HCT116 (cell line): Measurements from ENCODE around the gene HIPK2. TPM values are rescaled to one million over a fixed set of nuclear protein-coding genes. Genes with fewer than 3 reads are reported as not detected.

Source experiments
- ATAC-seq: fragments of 200-7000 bp; cut with Tn5 transposase; 2 replicates; pipeline ENCODE4 v1.9.1; 2020; ENCODE audit warnings: mild to moderate bottlenecking, moderate library complexity
- BruUV-seq: library from RNA; stranded (reverse); fragments of 400-500 nt; replicated peaks from 2 replicates; lab custom pipeline; 2021; lab: Mats Ljungman, UMichigan
- CTCF ChIA-PET: fragments of 300-600 bp; sonication (Branson Sonifier 250); formaldehyde crosslinking; loops from one replicate; lab custom pipeline; 2021; ENCODE audit warnings: antibody characterized with exemption; lab: Charles Lee
- POLR2A ChIA-PET: fragments of 300-600, 350-600 bp; sonication (Branson Sonifier 250); formaldehyde crosslinking; loops from one replicate; lab custom pipeline; 2021; ENCODE audit warnings: antibody characterized with exemption; lab: Charles Lee
- RAD21 ChIA-PET, 2 experiments: fragments of 300-600 bp; sonication (Branson Sonifier 250); formaldehyde crosslinking; loops; one replicate each; lab custom pipeline; 2023; ENCODE audit warnings: low total read pairs in 2 of 2; ENCODE audit not compliant: uncharacterized antibody in 2 of 2, unreplicated experiment in 2 of 2, low non-redundant PET in 1 of 2; lab: Charles Lee
- DNase-seq: peaks from one replicate; pipeline ENCODE4 v3.0.0-alpha.2; 2010; ENCODE audit warnings: low read depth, low spot score
- H2AFZ ChIP-seq: fragments of 200-600 bp; shearing (Covaris generic), sonication (generic); 2 replicates; pipeline ENCODE4 v1.6.1; 2017; ENCODE audit warnings: low read depth, mixed run types, mixed read lengths, antibody characterized with exemption, low read length; ENCODE audit not compliant: poor library complexity, severe bottlenecking
- H3K27ac ChIP-seq: 2 replicates; pipeline ENCODE4 v1.5.1; 2012; ENCODE audit warnings: low read depth, low read length
- H3K27me3 ChIP-seq: fragments of 200-600 bp; sonication (generic); 2 replicates; pipeline ENCODE4 v1.6.1; 2016; ENCODE audit warnings: mixed run types, low read length, mixed read lengths; ENCODE audit not compliant: insufficient read depth
- H3K36me3 ChIP-seq, 2 experiments: fragments of 200-500 bp in 1 of 2; fragments of 200-600 bp in 1 of 2; sonication (Bioruptor generic) in 1 of 2; sonication (generic) in 1 of 2; 2 replicates each; pipeline versions ENCODE4 v1.5.1 to v1.6.1; 2014 to 2016; ENCODE audit warnings: low read length in 2 of 2, inconsistent platforms in 1 of 2, mixed read lengths in 1 of 2, mixed run types in 1 of 2; ENCODE audit not compliant: insufficient read depth in 2 of 2, control insufficient read depth in 1 of 2
- H3K4me1 ChIP-seq, 2 experiments: fragments of 200-600 bp in 1 of 2; sonication (generic) in 1 of 2; 2 replicates each; pipeline versions ENCODE4 v1.5.1 to v1.6.1; 2012 to 2017; ENCODE audit warnings: low read length in 2 of 2, inconsistent platforms in 1 of 2, mild to moderate bottlenecking in 1 of 2, mixed read lengths in 1 of 2, mixed run types in 1 of 2, moderate library complexity in 1 of 2; ENCODE audit not compliant: insufficient read depth in 2 of 2, control insufficient read depth in 1 of 2
- H3K4me2 ChIP-seq: fragments of 200-600 bp; sonication (generic); 2 replicates; pipeline ENCODE4 v1.6.1; 2017; ENCODE audit warnings: mixed run types, low read length, mixed read lengths
- H3K4me3 ChIP-seq, 2 experiments: fragments of 200-600 bp in 1 of 2; sonication (generic) in 1 of 2; replicated peaks in 1 of 2; 2 replicates each; pipeline ENCODE4 v1.5.1; 2011 to 2016; ENCODE audit warnings: low read length in 2 of 2, control low read depth in 1 of 2, low read depth in 1 of 2, mild to moderate bottlenecking in 1 of 2, mixed read lengths in 1 of 2, mixed run types in 1 of 2
- H3K79me2 ChIP-seq: fragments of 200-600 bp; sonication (generic); 2 replicates; pipeline ENCODE4 v1.6.1; 2017; ENCODE audit warnings: mild to moderate bottlenecking, mixed run types, low read length, moderate library complexity, mixed read lengths; ENCODE audit not compliant: insufficient read depth
- H3K9ac ChIP-seq: fragments of 200-600 bp; sonication (generic); 2 replicates; pipeline ENCODE4 v1.6.1; 2016; ENCODE audit warnings: low read length, mixed read lengths
- H3K9me2 ChIP-seq: fragments of 200-600 bp; sonication (generic), shearing (Covaris generic); 2 replicates; pipeline ENCODE4 v1.6.1; 2017; ENCODE audit warnings: mixed run types, mild to moderate bottlenecking, moderate library complexity; ENCODE audit not compliant: insufficient read depth
- H3K9me3 ChIP-seq, 2 experiments: fragments of 200-500 bp in 1 of 2; fragments of 200-600 bp in 1 of 2; sonication (Bioruptor generic) in 1 of 2; sonication (generic) in 1 of 2; 2 replicates each; pipeline ENCODE4 v1.6.1; 2014 to 2017; ENCODE audit warnings: low read length in 2 of 2, mixed read lengths in 2 of 2, inconsistent platforms in 1 of 2, low read depth in 1 of 2, mild to moderate bottlenecking in 1 of 2, mixed run types in 1 of 2, moderate library complexity in 1 of 2; ENCODE audit not compliant: control insufficient read depth in 1 of 2, insufficient read depth in 1 of 2
- H4K20me1 ChIP-seq: fragments of 200-600 bp; sonication (generic), shearing (Covaris generic); 2 replicates; pipeline ENCODE4 v1.6.1; 2017; ENCODE audit warnings: mixed run types, mild to moderate bottlenecking, moderate library complexity; ENCODE audit not compliant: insufficient read depth
- CBX3 ChIP-seq: IDR thresholded peaks from 2 replicates; pipeline ENCODE4 v1.6.1; 2012; ENCODE audit warnings: low read depth
- EGR1 ChIP-seq: IDR thresholded peaks from 2 replicates; pipeline ENCODE4 v1.6.1; 2012; ENCODE audit warnings: low read depth
- EZH2phosphoT487 ChIP-seq: fragments of 200-600 bp; IDR thresholded peaks from 2 replicates; pipeline ENCODE4 v1.6.1; 2018; ENCODE audit warnings: antibody characterized with exemption, borderline replicate concordance
- POLR2AphosphoS5 ChIP-seq: IDR thresholded peaks from 2 replicates; pipeline ENCODE4 v1.6.1; 2011; ENCODE audit warnings: mild to moderate bottlenecking, low read depth, low read length, moderate library complexity
- RAD21 ChIP-seq: IDR thresholded peaks from 2 replicates; pipeline ENCODE4 v1.6.1; 2012; ENCODE audit warnings: low read depth, mild to moderate bottlenecking
- SP1 ChIP-seq: IDR thresholded peaks from 2 replicates; pipeline ENCODE4 v1.6.1; 2012; ENCODE audit warnings: low read depth
- SRF ChIP-seq: IDR thresholded peaks from 2 replicates; pipeline ENCODE4 v1.6.1; 2012; ENCODE audit warnings: low read depth
- TCF7L2 ChIP-seq: IDR thresholded peaks from 2 replicates; pipeline ENCODE4 v1.7.0; 2011; ENCODE audit warnings: borderline replicate concordance, inconsistent platforms; ENCODE audit not compliant: insufficient read depth, insufficient read length; ENCODE audit errors: extremely low read depth
- ZFX ChIP-seq: fragments of 450-650 bp; IDR thresholded peaks from 2 replicates; pipeline ENCODE4 v1.6.1; 2017
- intact Hi-C: fragments of 100-400 bp; cut with micrococcal nuclease; formaldehyde crosslinking; loops from 2 replicates; pipeline ENCODE4 v1.10.0; 2022
- total RNA-seq: library from RNA; stranded (reverse); gene quantifications from one replicate; pipeline ENCODE4 v1.2.1, GENCODE V29; 2021; ENCODE audit not compliant: unreplicated experiment
- TF ChIP-seq, protein P1 (sequence below): IDR thresholded peaks from 2 replicates; pipeline ENCODE4 v1.6.1; 2012
- TF ChIP-seq, protein P2 (sequence below): IDR thresholded peaks from 2 replicates; pipeline ENCODE4 v1.6.1; 2012

Gene HIPK2
- total RNA-seq, 1 experiment from 2014 or later = 49.5 TPM

DNA sequence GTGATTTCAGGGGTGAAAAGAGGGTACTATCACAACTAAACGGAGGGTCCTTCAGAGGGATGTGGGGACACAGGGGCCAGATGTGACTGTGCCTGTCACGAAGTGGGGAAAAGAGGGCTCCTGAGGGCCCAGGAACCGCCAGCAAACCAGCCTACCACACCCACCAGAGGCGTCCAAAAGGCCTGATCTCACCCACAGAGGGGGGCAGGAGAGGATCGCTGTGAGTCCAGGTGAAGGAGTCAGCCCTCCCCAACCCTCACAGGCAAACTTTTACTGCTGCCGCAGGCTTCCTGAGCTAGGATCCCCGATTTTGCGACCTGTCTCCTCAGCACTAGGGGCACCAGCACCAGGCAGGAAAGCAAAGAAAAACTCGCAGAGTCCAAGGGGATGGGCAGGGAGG is 64.7 kb downstream of the HIPK2 start:
- Histone ChIP-seq H3K36me3 (peaks cover 6 to 15% of the 10 kb centered on the region in 2 experiments; a peak in 2 of 4 replicates), H3K79me2 (peaks cover 23% of the 10 kb centered on the region), H4K20me1 (no peaks in the 10 kb centered on the region), H2AFZ (no peak overlapping the region), H3K9ac (no peak overlapping the region), H3K27me3 (no peaks in the 10 kb centered on the region), H3K9me2 (no peaks in the 10 kb centered on the region), H3K27ac (no peak overlapping the region), H3K4me3 (no peak overlapping the region), H3K4me2 (no peak overlapping the region), H3K9me3 (no peaks in the 10 kb centered on the region), H3K4me1 (no peaks in the 10 kb centered on the region)
- TF ChIP-seq EZH2phosphoT487 = no peak
- TF ChIP-seq, protein P1, sequence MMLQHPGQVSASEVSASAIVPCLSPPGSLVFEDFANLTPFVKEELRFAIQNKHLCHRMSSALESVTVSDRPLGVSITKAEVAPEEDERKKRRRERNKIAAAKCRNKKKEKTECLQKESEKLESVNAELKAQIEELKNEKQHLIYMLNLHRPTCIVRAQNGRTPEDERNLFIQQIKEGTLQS = no peak
- no peak for TF ChIP-seq SP1
- no peak for TF ChIP-seq SRF
- no peak for TF ChIP-seq EGR1
- TF ChIP-seq RAD21 = no peak
- no peak for TF ChIP-seq POLR2AphosphoS5
- TF ChIP-seq, protein P2, sequence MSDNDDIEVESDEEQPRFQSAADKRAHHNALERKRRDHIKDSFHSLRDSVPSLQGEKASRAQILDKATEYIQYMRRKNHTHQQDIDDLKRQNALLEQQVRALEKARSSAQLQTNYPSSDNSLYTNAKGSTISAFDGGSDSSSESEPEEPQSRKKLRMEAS = no peak
- no peak for TF ChIP-seq CBX3
- TF ChIP-seq ZFX = no peak
- TF ChIP-seq TCF7L2 = no peak
- intact Hi-C loops = no loop called here
- RAD21 ChIA-PET = no interaction called here
- POLR2A ChIA-PET = no interaction called here
- BruUV-seq = no TSS peak
- DNase-seq (no peak), ATAC-seq (no peak)
- CTCF ChIA-PET = no interaction called here
